ENCODE data around the gene MSH5.

The MSH5 gene

GRCh38 chr6:31752739-31753319 is 13.0 kb downstream of the MSH5 start:
- Histone ChIP-seq H3K4me1 (no peaks in the 10 kb centered on the region), H3K9me3 (no peaks in the 10 kb centered on the region), H3K4me3 (ENCODE audit: low read depth, low read length) (no peak overlapping the region), H3K36me3 (no peaks in the 10 kb centered on the region), H3K27me3 (no peaks in the 10 kb centered on the region)
- DNase-seq = no peak
- TF ChIP-seq CTCF (IDR thresholded peaks at IDR 0.05; ENCODE audit: low read depth, low read length) = no peak

- no peak for DNase-seq
- Histone ChIP-seq H3K27me3 (no peaks in the 10 kb centered on the region), H3K4me3 (ENCODE audit: low read depth, low read length) (no peak overlapping the region), H3K36me3 (no peaks in the 10 kb centered on the region), H3K4me1 (no peaks in the 10 kb centered on the region), H3K9me3 (no peaks in the 10 kb centered on the region)
- TF ChIP-seq CTCF (IDR thresholded peaks at IDR 0.05; ENCODE audit: low read depth, low read length) = no peak
Observed at GRCh38 chr6:31758281-31758680, 18.5 kb downstream of the MSH5 start.

- H3K4me3 ChIP-seq (ENCODE audit: low read depth, low read length) = no peak overlapping the region
- H3K4me1 ChIP-seq = no peaks in the 10 kb centered on the region
- DNase-seq = no peak
- no peaks in the 10 kb centered on the region for H3K27me3 ChIP-seq
- H3K9me3 ChIP-seq = no peaks in the 10 kb centered on the region
- no peaks in the 10 kb centered on the region for H3K36me3 ChIP-seq
- TF ChIP-seq CTCF (IDR thresholded peaks at IDR 0.05; ENCODE audit: low read depth, low read length) = no peak
Observed at GRCh38 chr6:31760790-31761189, 21.0 kb downstream of the MSH5 start.

- H3K27me3 ChIP-seq = no peaks in the 10 kb centered on the region
- no peak overlapping the region for H3K4me3 ChIP-seq (ENCODE audit: low read depth, low read length)
- H3K36me3 ChIP-seq = no peaks in the 10 kb centered on the region
- H3K4me1 ChIP-seq = no peaks in the 10 kb centered on the region
- no peak for DNase-seq
- H3K9me3 ChIP-seq = no peaks in the 10 kb centered on the region
- TF ChIP-seq CTCF (IDR thresholded peaks at IDR 0.05; ENCODE audit: low read depth, low read length) = no peak
Observed at GRCh38 chr6:31761343-31761742, 21.5 kb downstream of the MSH5 start.

GRCh38 chr6:31762356-31762755 is 22.6 kb downstream of the MSH5 start, which contains the start of gene SAPCD1:
TSS of gene SAPCD1 (plus strand) at chr6:31762656. CDS start at chr6:31763055, 399 bp downstream.
- Histone ChIP-seq H3K4me3 (ENCODE audit: low read depth, low read length) (no peak within 1 kb of the TSS), H3K9me3 (no peaks in the 10 kb centered on the region), H3K36me3 (no peaks in the 10 kb centered on the region), H3K4me1 (no peaks in the 10 kb centered on the region), H3K27me3 (no peaks in the 10 kb centered on the region)
- no peak for TF ChIP-seq CTCF (IDR thresholded peaks at IDR 0.05; ENCODE audit: low read depth, low read length)
- no peak for DNase-seq

GRCh38 chr6:31762878-31763618 is 23.2 kb downstream of the MSH5 start:
- no peaks in the 10 kb centered on the region for H3K27me3 ChIP-seq
- H3K9me3 ChIP-seq = no peaks in the 10 kb centered on the region
- no peak overlapping the region for H3K4me3 ChIP-seq (ENCODE audit: low read depth, low read length)
- no peak for TF ChIP-seq CTCF (IDR thresholded peaks at IDR 0.05; ENCODE audit: low read depth, low read length)
- no peak for DNase-seq
- H3K36me3 ChIP-seq = no peaks in the 10 kb centered on the region
- no peaks in the 10 kb centered on the region for H3K4me1 ChIP-seq

Measured in BE2C (cell line).